ENCODE results near the gene DNM2. TPM values are rescaled to one million over a fixed set of nuclear protein-coding genes. Genes with fewer than 3 reads are reported as not detected.

Gene DNM2
- total RNA-seq, 3 donors from 2014 or later: 83.1 to 98.6 (median 84.5) TPM

DNA sequence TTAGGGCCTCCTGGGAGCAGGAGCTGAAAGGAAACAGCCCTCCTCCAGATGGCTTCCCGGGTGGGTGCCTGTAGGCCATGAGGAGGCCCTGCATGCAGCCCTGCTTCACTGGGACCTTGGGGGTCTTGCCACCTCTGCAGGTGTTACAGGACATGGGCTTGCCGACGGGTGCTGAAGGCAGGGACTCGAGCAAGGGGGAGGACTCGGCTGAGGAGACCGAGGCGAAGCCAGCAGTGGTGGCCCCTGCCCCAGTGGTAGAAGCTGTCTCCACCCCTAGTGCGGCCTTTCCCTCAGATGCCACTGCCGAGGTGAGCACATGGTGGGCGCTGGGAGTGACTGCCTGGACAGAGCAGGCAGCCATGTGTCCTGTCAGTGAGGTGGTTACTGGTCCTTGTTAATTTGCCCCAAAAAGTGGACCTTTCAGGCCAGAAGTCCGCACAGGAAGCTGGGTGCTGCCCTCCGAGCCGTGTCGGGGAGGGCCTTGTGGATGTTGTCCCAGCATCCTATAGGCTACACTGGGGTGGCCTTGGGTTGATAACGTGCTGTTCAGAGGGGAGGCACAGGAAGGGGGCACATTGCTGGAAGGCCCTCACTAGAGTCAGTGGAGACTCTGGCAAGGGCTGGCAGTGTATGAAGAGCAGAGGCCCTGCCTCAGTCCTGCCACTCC is 35.3 kb upstream of the DNM2 start:
- H3K4me3 ChIP-seq: no peak overlapping the region
- H3K27me3 ChIP-seq: no peaks in the 10 kb centered on the region
- DNase-seq (ENCODE audit: low spot score in 2 of 2): no peak
- no peaks in the 10 kb centered on the region for H3K4me1 ChIP-seq
- intact Hi-C loops (cut with DNase I; ENCODE audit: low total_unique reads): no loop called here
- peaks cover 53% of the 10 kb centered on the region for H3K36me3 ChIP-seq
- no peak for TF ChIP-seq CTCF (IDR thresholded peaks at IDR 0.05)
- no peak for TF ChIP-seq POLR2A (IDR thresholded peaks at IDR 0.05)
- no peak for TF ChIP-seq POLR2AphosphoS5 (IDR thresholded peaks at IDR 0.05)
- no peak overlapping the region for H3K27ac ChIP-seq
- no peaks in the 10 kb centered on the region for H3K9me3 ChIP-seq

DNA sequence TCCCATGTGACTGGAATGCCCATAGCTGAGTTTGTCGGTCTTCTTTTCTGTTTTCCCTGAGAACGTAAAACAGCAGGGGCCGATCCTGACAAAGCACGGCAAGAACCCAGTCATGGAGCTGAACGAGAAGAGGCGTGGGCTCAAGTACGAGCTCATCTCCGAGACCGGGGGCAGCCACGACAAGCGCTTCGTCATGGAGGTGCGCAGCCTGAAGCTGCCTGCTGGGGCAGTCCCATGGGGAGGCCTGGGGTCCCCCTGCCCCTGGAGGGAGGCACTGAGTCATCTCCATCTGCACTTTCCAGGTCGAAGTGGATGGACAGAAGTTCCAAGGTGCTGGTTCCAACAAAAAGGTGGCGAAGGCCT is 34.8 kb upstream of the DNM2 start:
- Histone ChIP-seq H3K4me3 (no peak overlapping the region), H3K36me3 (peaks cover 48% of the 10 kb centered on the region), H3K27ac (no peak overlapping the region), H3K27me3 (no peaks in the 10 kb centered on the region), H3K4me1 (no peaks in the 10 kb centered on the region), H3K9me3 (no peaks in the 10 kb centered on the region)
- intact Hi-C loops (cut with DNase I; ENCODE audit: low total_unique reads): no loop called here
- no peak for TF ChIP-seq POLR2A (IDR thresholded peaks at IDR 0.05)
- no peak for TF ChIP-seq CTCF (IDR thresholded peaks at IDR 0.05)
- no peak for TF ChIP-seq POLR2AphosphoS5 (IDR thresholded peaks at IDR 0.05)
- no peak for DNase-seq (ENCODE audit: low spot score in 2 of 2)

DNA sequence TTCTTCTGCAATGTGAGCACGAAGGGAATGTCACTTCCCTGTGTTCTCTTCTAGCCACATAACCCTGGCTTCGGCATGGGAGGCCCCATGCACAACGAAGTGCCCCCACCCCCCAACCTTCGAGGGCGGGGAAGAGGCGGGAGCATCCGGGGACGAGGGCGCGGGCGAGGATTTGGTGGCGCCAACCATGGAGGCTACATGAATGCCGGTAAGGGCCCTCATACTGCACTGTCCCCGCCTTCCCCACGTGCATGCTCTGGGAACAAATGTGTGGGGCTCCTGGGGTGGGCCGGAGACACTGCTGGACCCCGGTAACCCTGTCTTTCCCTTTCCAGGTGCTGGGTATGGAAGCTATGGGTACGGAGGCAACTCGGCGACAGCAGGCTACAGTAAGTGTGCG is 34.3 kb upstream of the DNM2 start:
- Histone ChIP-seq H3K36me3 (peaks cover 46% of the 10 kb centered on the region), H3K27me3 (no peaks in the 10 kb centered on the region), H3K4me3 (no peak overlapping the region), H3K4me1 (no peaks in the 10 kb centered on the region), H3K27ac (no peak overlapping the region), H3K9me3 (no peaks in the 10 kb centered on the region)
- intact Hi-C loops (cut with DNase I; ENCODE audit: low total_unique reads): no loop called here
- DNase-seq (ENCODE audit: low spot score in 2 of 2): no peak
- TF ChIP-seq CTCF (IDR thresholded peaks at IDR 0.05): no peak
- no peak for TF ChIP-seq POLR2A (IDR thresholded peaks at IDR 0.05)
- TF ChIP-seq POLR2AphosphoS5 (IDR thresholded peaks at IDR 0.05): no peak

DNA sequence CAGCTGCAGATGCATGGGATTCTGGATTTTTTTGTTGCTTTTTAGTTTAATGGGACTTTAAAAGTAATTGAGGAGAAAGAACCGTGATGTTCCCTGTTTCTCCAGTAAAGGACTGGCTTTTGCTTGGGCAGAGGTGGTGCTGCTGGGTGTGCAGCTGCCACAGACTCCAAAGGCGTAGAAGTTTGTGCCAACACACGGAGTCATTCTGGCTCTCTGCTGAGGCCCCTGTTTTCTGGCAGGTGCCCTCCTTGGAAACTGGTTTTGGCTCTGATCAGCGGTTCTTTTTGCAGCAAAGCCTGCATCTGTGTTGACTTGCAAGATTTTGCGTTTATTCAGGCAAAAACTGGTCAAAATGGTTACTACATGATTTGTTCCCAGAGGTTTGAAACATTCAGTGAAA is 32.7 kb upstream of the DNM2 start:
- peaks cover 37% of the 10 kb centered on the region for H3K36me3 ChIP-seq
- no peaks in the 10 kb centered on the region for H3K9me3 ChIP-seq
- H3K4me1 ChIP-seq: no peaks in the 10 kb centered on the region
- H3K27ac ChIP-seq: no peak overlapping the region
- H3K4me3 ChIP-seq: no peak overlapping the region
- TF ChIP-seq CTCF (IDR thresholded peaks at IDR 0.05): no peak
- TF ChIP-seq POLR2A (IDR thresholded peaks at IDR 0.05): no peak
- DNase-seq (ENCODE audit: low spot score in 2 of 2): no peak
- intact Hi-C loops (cut with DNase I; ENCODE audit: low total_unique reads): no loop called here
- H3K27me3 ChIP-seq: no peaks in the 10 kb centered on the region

DNA sequence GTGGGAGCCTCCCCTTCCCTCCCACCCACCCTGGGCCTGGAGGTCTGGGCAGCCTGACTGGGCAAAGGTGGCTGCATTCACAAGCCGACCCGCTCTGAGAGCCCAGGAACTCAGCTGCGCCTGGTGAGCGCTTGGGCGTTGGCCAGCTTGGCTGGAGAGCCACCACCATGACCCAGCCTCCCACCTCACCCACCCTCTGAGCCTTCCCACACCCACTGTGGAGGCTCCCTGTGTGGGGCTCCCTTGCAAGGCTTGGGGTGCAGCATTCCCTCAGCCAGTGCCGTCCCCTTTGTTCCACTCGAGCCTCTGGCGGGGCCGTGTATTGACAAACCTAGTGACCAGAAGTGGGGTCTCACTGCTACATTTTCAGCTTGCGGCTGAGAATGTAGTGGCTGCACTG is 31.7 kb upstream of the DNM2 start:
- intact Hi-C loops (cut with DNase I; ENCODE audit: low total_unique reads): no loop called here
- H3K4me3 ChIP-seq: no peak overlapping the region
- peaks cover 27% of the 10 kb centered on the region for H3K36me3 ChIP-seq
- no peaks in the 10 kb centered on the region for H3K27me3 ChIP-seq
- no peaks in the 10 kb centered on the region for H3K9me3 ChIP-seq
- H3K4me1 ChIP-seq: no peaks in the 10 kb centered on the region
- no peak overlapping the region for H3K27ac ChIP-seq
- TF ChIP-seq CTCF (IDR thresholded peaks at IDR 0.05) (no peak), POLR2A (IDR thresholded peaks at IDR 0.05) (no peak), POLR2AphosphoS5 (IDR thresholded peaks at IDR 0.05) (no peak)
- no peak for DNase-seq (ENCODE audit: low spot score in 2 of 2)
